H1 (cell line): ENCODE data around the gene CHPT1. TPM values are rescaled to one million over a fixed set of nuclear protein-coding genes. Genes with fewer than 3 reads are reported as not detected.

Source experiments
- CTCF ChIA-PET: fragments of 300-600 bp; sonication (Branson Sonifier 250); formaldehyde crosslinking; loops from one replicate; lab custom pipeline; 2021; ENCODE audit not compliant: partially characterized antibody; lab: Charles Lee
- POLR2A ChIA-PET: fragments of 300-600 bp; sonication (Branson Sonifier 250); formaldehyde crosslinking; loops from one replicate; lab custom pipeline; 2021; ENCODE audit warnings: inconsistent platforms; ENCODE audit not compliant: partially characterized antibody; lab: Charles Lee
- DNase-seq, 2 experiments: peaks; one replicate each; pipeline versions ENCODE4 v3.0.0 to v3.0.0-alpha.2; 2010 to 2022; ENCODE audit warnings: low spot score in 2 of 2, low read depth in 1 of 2, mixed read lengths in 1 of 2
- FAIRE-seq: peaks from 2 replicates; lab custom pipeline; 2011; peaks lifted over from hg19 to GRCh38; lab: Jason Lieb, UNC
- H2AFZ ChIP-seq: 2 replicates; pipeline ENCODE4 v1.8.1; 2012; ENCODE audit warnings: low read length, inconsistent platforms
- H2AK5ac ChIP-seq: 2 replicates; pipeline ENCODE4 v1.6.1; 2013; ENCODE audit warnings: low read depth, low read length
- H2BK120ac ChIP-seq: replicated peaks from 2 replicates; pipeline ENCODE3; 2013; ENCODE audit warnings: low read depth, low read length, inconsistent platforms
- H2BK12ac ChIP-seq: 2 replicates; pipeline ENCODE4 v1.6.1; 2013; ENCODE audit warnings: low read depth, low read length
- H2BK15ac ChIP-seq: 2 replicates; pipeline ENCODE4 v1.6.1; 2013; ENCODE audit warnings: low read length
- H2BK20ac ChIP-seq: 2 replicates; pipeline ENCODE4 v1.6.1; 2013; ENCODE audit warnings: low read length
- H2BK5ac ChIP-seq: 2 replicates; pipeline ENCODE4 v1.6.1; 2013; ENCODE audit warnings: low read depth, low read length
- H3K14ac ChIP-seq: 2 replicates; pipeline ENCODE4 v1.6.1; 2013; ENCODE audit warnings: inconsistent platforms; ENCODE audit not compliant: insufficient read length
- H3K18ac ChIP-seq: 2 replicates; pipeline ENCODE4 v1.6.1; 2013; ENCODE audit warnings: low read length; ENCODE audit errors: extremely low read depth
- H3K23ac ChIP-seq: 2 replicates; pipeline ENCODE4 v1.6.1; 2013; ENCODE audit warnings: inconsistent platforms; ENCODE audit not compliant: insufficient read length
- H3K23me2 ChIP-seq: 2 replicates; pipeline ENCODE4 v1.6.1; 2013; ENCODE audit warnings: low read depth, low read length
- H3K27ac ChIP-seq: 2 replicates; pipeline ENCODE4 v1.6.1; 2011; ENCODE audit warnings: low read depth, low read length, inconsistent platforms
- H3K27me3 ChIP-seq, 4 experiments: replicated peaks in 1 of 4; 1 replicate in 1 of 4; 2 replicates in 3 of 4; pipeline versions ENCODE4 v1.6.1 to v1.8.1; 2011 to 2013; ENCODE audit warnings: low read length in 3 of 4, mild to moderate bottlenecking in 3 of 4, inconsistent platforms in 2 of 4, mixed read lengths in 2 of 4, moderate library complexity in 1 of 4; ENCODE audit not compliant: control insufficient read depth in 3 of 4, insufficient read depth in 3 of 4; ENCODE audit errors: extremely low read depth in 1 of 4
- H3K36me3 ChIP-seq, 4 experiments: 2 replicates each; pipeline versions ENCODE4 v1.6.1 to v1.8.1; 2011 to 2013; ENCODE audit warnings: mild to moderate bottlenecking in 4 of 4, low read length in 3 of 4, moderate library complexity in 2 of 4, control low read depth in 1 of 4, inconsistent platforms in 1 of 4; ENCODE audit not compliant: insufficient read depth in 4 of 4, control insufficient read depth in 2 of 4
- H3K4ac ChIP-seq: replicated peaks from 2 replicates; pipeline ENCODE3; 2013; ENCODE audit warnings: low read length, low read depth, mixed read lengths, inconsistent platforms; ENCODE audit not compliant: insufficient read length
- H3K4me1 ChIP-seq, 4 experiments: replicated peaks in 1 of 4; 1 replicate in 1 of 4; 2 replicates in 3 of 4; pipeline versions ENCODE4 v1.6.1 to v1.8.1; 2011 to 2013; ENCODE audit warnings: low read length in 3 of 4, inconsistent platforms in 2 of 4, mixed read lengths in 1 of 4; ENCODE audit not compliant: insufficient read depth in 4 of 4, control insufficient read depth in 3 of 4
- H3K4me2 ChIP-seq, 2 experiments: 2 replicates each; pipeline versions ENCODE4 v1.6.1 to v1.8.1; 2011 to 2013; ENCODE audit warnings: low read depth in 2 of 2, low read length in 2 of 2, control low read depth in 1 of 2, inconsistent platforms in 1 of 2, mild to moderate bottlenecking in 1 of 2; ENCODE audit not compliant: insufficient read depth in 1 of 2
- H3K4me3 ChIP-seq, 4 experiments: fragments of 200-600, 300-600 bp in 1 of 4; sonication (generic), shearing (Covaris generic), sonication (Bioruptor Twin) in 1 of 4; 2 replicates each; pipeline versions ENCODE4 v1.5.1 to v1.8.1; 2011 to 2016; ENCODE audit warnings: low read length in 4 of 4, low read depth in 3 of 4, control low read depth in 2 of 4, inconsistent platforms in 2 of 4, mild to moderate bottlenecking in 2 of 4, mixed read lengths in 1 of 4, moderate library complexity in 1 of 4; ENCODE audit not compliant: insufficient read depth in 2 of 4; ENCODE audit errors: extremely low read depth in 1 of 4
- H3K56ac ChIP-seq: replicated peaks from 2 replicates; pipeline ENCODE3; 2013; ENCODE audit warnings: low read depth, mild to moderate bottlenecking, mixed read lengths, low read length, inconsistent platforms; ENCODE audit not compliant: insufficient read length
- H3K79me1 ChIP-seq: 2 replicates; pipeline ENCODE4 v1.6.1; 2013; ENCODE audit warnings: low read depth, low read length, control low read depth
- H3K79me2 ChIP-seq, 2 experiments: 2 replicates each; pipeline versions ENCODE4 v1.6.1 to v1.8.1; 2012 to 2013; ENCODE audit warnings: low read length in 2 of 2, mild to moderate bottlenecking in 2 of 2, inconsistent platforms in 1 of 2; ENCODE audit not compliant: insufficient read depth in 2 of 2, control insufficient read depth in 1 of 2
- H3K9ac ChIP-seq, 4 experiments: replicated peaks in 1 of 4; 1 replicate in 1 of 4; 2 replicates in 3 of 4; pipeline versions ENCODE4 v1.6.1 to v1.8.1; 2011 to 2013; ENCODE audit warnings: low read depth in 3 of 4, low read length in 3 of 4, control low read depth in 2 of 4, mild to moderate bottlenecking in 2 of 4, moderate library complexity in 2 of 4, inconsistent platforms in 1 of 4; ENCODE audit errors: extremely low read depth in 1 of 4
- H3K9me3 ChIP-seq, 2 experiments: 2 replicates each; pipeline versions ENCODE4 v1.6.1 to v1.8.1; 2012 to 2013; ENCODE audit warnings: mild to moderate bottlenecking in 2 of 2, moderate library complexity in 2 of 2, control low read depth in 1 of 2, inconsistent platforms in 1 of 2, low read depth in 1 of 2, low read length in 1 of 2, mixed read lengths in 1 of 2; ENCODE audit not compliant: insufficient read depth in 2 of 2
- H4K20me1 ChIP-seq, 2 experiments: replicated peaks in 1 of 2; 2 replicates each; pipeline versions ENCODE3 to v1.8.1; 2011 to 2013; ENCODE audit warnings: inconsistent platforms in 2 of 2, low read length in 2 of 2, mild to moderate bottlenecking in 1 of 2; ENCODE audit not compliant: insufficient read depth in 2 of 2, control insufficient read depth in 1 of 2
- H4K5ac ChIP-seq: 2 replicates; pipeline ENCODE4 v1.6.1; 2013; ENCODE audit warnings: low read length, low read depth, mixed read lengths, inconsistent platforms; ENCODE audit not compliant: insufficient read length
- H4K8ac ChIP-seq: 2 replicates; pipeline ENCODE4 v1.8.0; 2013; ENCODE audit warnings: mild to moderate bottlenecking, moderate library complexity, low read length, inconsistent platforms; ENCODE audit not compliant: insufficient read depth; ENCODE audit errors: extremely low read depth
- H4K91ac ChIP-seq: replicated peaks from 2 replicates; pipeline ENCODE3; 2013; ENCODE audit warnings: low read length, mixed read lengths, inconsistent platforms; ENCODE audit not compliant: insufficient read length
- ATF2 ChIP-seq: IDR thresholded peaks from 2 replicates; pipeline ENCODE4 v1.6.1; 2012; ENCODE audit warnings: low read length, inconsistent platforms
- CTCF ChIP-seq, 3 experiments: IDR thresholded peaks; 1 replicate in 2 of 3; 2 replicates in 1 of 3; pipeline versions ENCODE4 v1.5.1 to v1.6.1; 2011; ENCODE audit warnings: low read length in 3 of 3, mild to moderate bottlenecking in 3 of 3, inconsistent platforms in 2 of 3, low read depth in 1 of 3, moderate library complexity in 1 of 3; ENCODE audit not compliant: insufficient read depth in 1 of 3; ENCODE audit errors: control extremely low read depth in 1 of 3
- MAFK ChIP-seq: IDR thresholded peaks from 2 replicates; pipeline ENCODE4 v1.6.1; 2012; ENCODE audit warnings: low read depth, mild to moderate bottlenecking, improper control_type of control experiment, low read length
- RAD21 ChIP-seq, 2 experiments: IDR thresholded peaks in 1 of 2; conservative IDR thresholded peaks in 1 of 2; 2 replicates each; pipeline ENCODE4 v1.6.1; 2011; ENCODE audit warnings: low read depth in 2 of 2, low read length in 2 of 2, improper control_type of control experiment in 1 of 2, inconsistent platforms in 1 of 2, mild to moderate bottlenecking in 1 of 2, moderate library complexity in 1 of 2
- RFX5 ChIP-seq: IDR thresholded peaks from 2 replicates; pipeline ENCODE4 v1.6.1; 2011; ENCODE audit warnings: low read depth, low read length, improper control_type of control experiment, borderline replicate concordance
- TAF7 ChIP-seq: optimal IDR thresholded peaks from 2 replicates; pipeline ENCODE3; 2011; ENCODE audit warnings: low read depth, mild to moderate bottlenecking, inconsistent platforms, low read length, moderate library complexity, borderline replicate concordance
- TEAD4 ChIP-seq: IDR thresholded peaks from 2 replicates; pipeline ENCODE4 v1.6.1; 2012; ENCODE audit warnings: low read depth, low read length, inconsistent platforms, mixed read lengths
- WGBS, 2 experiments: shearing (Covaris generic) in 1 of 2; methylation state at CpG; one replicate each; pipeline versions ENCODE4 v1.1.6 to v1.1.7; 2013 to 2015; ENCODE audit warnings: low lambda C conversion rate in 2 of 2, mixed read lengths in 2 of 2, inconsistent platforms in 1 of 2, low coverage in 1 of 2, missing lambda C conversion rate in 1 of 2; ENCODE audit not compliant: insufficient replicate concordance in 2 of 2, insufficient coverage in 1 of 2, insufficient read length in 1 of 2; ENCODE audit errors: extremely low coverage in 1 of 2, missing lambda C conversion rate in 1 of 2; 5-methylcytosine and 5-hydroxymethylcytosine counted together
- polyA plus RNA-seq, 7 experiments: library from polyadenylated mRNA; depleted of rRNA in 3 of 7; stranded (reverse) in 5 of 7; unstranded in 2 of 7; fragments of >200 nt in 5 of 7; fragments of 200-250 nt in 2 of 7; gene quantifications; 1 replicate in 5 of 7; 2 replicates in 1 of 7; 4 replicates in 1 of 7; pipeline versions ENCODE4 v1.2.1 to v1.2.3, GENCODE V29; 2011 to 2013; ENCODE audit warnings: missing spikeins in 2 of 7, mixed read lengths in 2 of 7
- total RNA-seq: library from RNA; stranded (reverse); fragmentation: NEBNext Ultra II Directional; extraction: Animal tissue kit (Norgen Biotek cat#: 25700); gene quantifications from 2 replicates; pipeline ENCODE4 v1.2.1, GENCODE V29; 2021

The CHPT1 gene
- total and polyA plus RNA-seq, 2 of the 8 experiments (the other 6 are each of a cell fraction or from before 2014, with no cell fraction given), result 13.3 to 22.5 TPM

GRCh38 chr12:101759396-101760047, 62.1 kb downstream of the CHPT1 start:
- Histone ChIP-seq H3K27ac (no peak overlapping the region), H4K5ac (no peak overlapping the region), H3K14ac (no peak overlapping the region), H3K79me2 (no peaks in the 10 kb centered on the region), H3K4me3 (no peak overlapping the region), H3K36me3 (peaks cover 5 to 53% (median 23%) of the 10 kb centered on the region in 4 experiments; a peak in 7 of 8 replicates), H2AFZ (no peak overlapping the region), H3K18ac (no peak overlapping the region), H4K20me1 (no peaks in the 10 kb centered on the region), H3K56ac (no peak overlapping the region), H3K4me1 (no peaks in the 10 kb centered on the region), H2BK120ac (no peak overlapping the region), H2AK5ac (no peak overlapping the region), H3K79me1 (no peaks in the 10 kb centered on the region), H2BK5ac (no peak overlapping the region), H2BK12ac (no peak overlapping the region), H4K91ac (no peak overlapping the region), H3K23me2 (no peaks in the 10 kb centered on the region), H3K27me3 (no peaks in the 10 kb centered on the region), H3K9me3 (no peaks in the 10 kb centered on the region), H3K4ac (no peak overlapping the region), H2BK15ac (no peak overlapping the region), H4K8ac (no peak overlapping the region), H3K9ac (no peak overlapping the region), H3K23ac (no peak overlapping the region), H2BK20ac (no peak overlapping the region), H3K4me2 (no peak overlapping the region)
- DNase-seq (no peak), FAIRE-seq (no peak)
- POLR2A ChIA-PET, result interaction anchor here (0.6 to 1.0 kb wide), 2 partner anchors 13 to 64 kb away, joined by 3 read pairs; no protein-coding TSS in a partner anchor
- 82% methylated on average over 5 of the region's 5 CpGs; no CpG with 5 or more reads in 1 of the 2 experiments for WGBS, 2 experiments
- CTCF ChIA-PET, result interaction anchor here (0.6 to 5.0 kb wide), 48 partner anchors 9 to 1520 kb away, joined by 3 to 38 read pairs (median 3); partner anchors contain the start of gene GNPTAB
- TF ChIP-seq RFX5 (no peak), MAFK (no peak), RAD21 (IDR thresholded peaks at IDR 0.05 in 1 of 2, conservative IDR thresholded peaks at IDR 0.05 in 1 of 2; ENCODE audit: low read depth in 2 of 2, low read length in 2 of 2) (peak; percentile 67 to 70), ATF2 (no peak), TEAD4 (peak; percentile 63; the same call in 1 of the 2 replicates), CTCF (IDR thresholded peaks at IDR 0.05; ENCODE audit: control extremely low read depth in 1 of 3, insufficient read depth in 1 of 3, low read depth in 1 of 3, low read length in 3 of 3) (peak in 2 of 3 experiments; percentile 46 to 74; a peak in 2 of 4 replicates), TAF7 (no peak)
